Panc1 (cell line): ENCODE results near the gene DOCK1. TPM values are rescaled to one million over a fixed set of nuclear protein-coding genes. Genes with fewer than 3 reads are reported as not detected.

Experiments
- ATAC-seq: fragments of 200-7000 bp; cut with Tn5 transposase; 2 replicates; pipeline ENCODE4 v1.9.1; 2020; ENCODE audit warnings: mild to moderate bottlenecking, moderate library complexity
- BruUV-seq: library from RNA; stranded (reverse); fragments of 400-500 nt; replicated peaks from 2 replicates; lab custom pipeline; 2021; lab: Mats Ljungman, UMichigan
- CTCF ChIA-PET: fragments of 300-600 bp; sonication (Branson Sonifier 250); formaldehyde crosslinking; loops from one replicate; lab custom pipeline; 2022; ENCODE audit warnings: antibody characterized with exemption; lab: Charles Lee
- POLR2A ChIA-PET: fragments of 300-600 bp; sonication (Branson Sonifier 250); formaldehyde crosslinking; loops from one replicate; lab custom pipeline; 2022; ENCODE audit warnings: antibody characterized with exemption; lab: Charles Lee
- DNase-seq: peaks from one replicate; pipeline ENCODE4 v3.0.0-alpha.2; 2010; ENCODE audit warnings: low read depth, low spot score
- H3K27ac ChIP-seq: 2 replicates; pipeline ENCODE4 v1.5.1; 2011; ENCODE audit warnings: mild to moderate bottlenecking, low read length, inconsistent platforms
- H3K27me3 ChIP-seq: fragments of 200-500 bp; sonication (Bioruptor generic); 2 replicates; pipeline ENCODE4 v1.6.0; 2014; ENCODE audit warnings: low read length, inconsistent platforms; ENCODE audit not compliant: control insufficient read depth, insufficient read depth
- H3K36me3 ChIP-seq: fragments of 200-500 bp; sonication (Bioruptor generic); 2 replicates; pipeline ENCODE4 v1.5.1; 2014; ENCODE audit warnings: inconsistent platforms, mild to moderate bottlenecking, low read length, moderate library complexity; ENCODE audit not compliant: control insufficient read depth, insufficient read depth
- H3K4me1 ChIP-seq: 2 replicates; pipeline ENCODE4 v1.5.1; 2011; ENCODE audit warnings: inconsistent platforms, mild to moderate bottlenecking, low read length, moderate library complexity; ENCODE audit not compliant: control insufficient read depth, insufficient read depth
- H3K4me3 ChIP-seq, 2 experiments: 2 replicates each; pipeline ENCODE4 v1.5.1; 2011 to 2012; ENCODE audit warnings: low read depth in 2 of 2, low read length in 2 of 2, mild to moderate bottlenecking in 2 of 2, inconsistent platforms in 1 of 2, moderate library complexity in 1 of 2
- H3K9me3 ChIP-seq: fragments of 200-500 bp; sonication (Bioruptor generic); 2 replicates; pipeline ENCODE4 v1.5.1; 2014; ENCODE audit warnings: low read depth, mild to moderate bottlenecking, inconsistent platforms, low read length, moderate library complexity; ENCODE audit not compliant: control insufficient read depth, insufficient read depth
- POLR2AphosphoS5 ChIP-seq: IDR thresholded peaks from 2 replicates; pipeline ENCODE4 v1.6.1; 2012; ENCODE audit warnings: mild to moderate bottlenecking, low read depth, low read length, moderate library complexity
- SIN3A ChIP-seq: IDR thresholded peaks from 2 replicates; pipeline ENCODE4 v1.6.1; 2012; ENCODE audit warnings: low read depth, mild to moderate bottlenecking, low read length, moderate library complexity, borderline replicate concordance; ENCODE audit not compliant: insufficient read depth
- TCF7L2 ChIP-seq: IDR thresholded peaks from 2 replicates; pipeline ENCODE4 v1.6.1; 2011; ENCODE audit warnings: mild to moderate bottlenecking, low read depth, low read length, inconsistent platforms
- in situ Hi-C: cut with HindIII; loops from 2 replicates; pipeline ENCODE4 v1.10.0; 2016; ENCODE audit warnings: low sequenced_read_pairs, low pct_unique_long_range_greater_than_20kb
- intact Hi-C: fragments of 100-400 bp; cut with micrococcal nuclease; formaldehyde crosslinking; loops from one replicate; pipeline ENCODE4 v1.10.0; 2022; ENCODE audit not compliant: unreplicated experiment
- total RNA-seq: library from RNA; stranded (reverse); gene quantifications from one replicate; pipeline ENCODE4 v1.2.1, GENCODE V29; 2021; ENCODE audit not compliant: unreplicated experiment
- TF ChIP-seq, protein P1 (sequence below), 2 experiments: IDR thresholded peaks; 2 replicates each; pipeline ENCODE4 v1.6.1; 2011 to 2012; ENCODE audit warnings: low read depth in 2 of 2, control low read depth in 1 of 2, low read length in 1 of 2, mild to moderate bottlenecking in 1 of 2, moderate library complexity in 1 of 2; ENCODE audit not compliant: insufficient read depth in 1 of 2
- TF ChIP-seq, protein P2 (sequence below): fragments of 450-650 bp; IDR thresholded peaks from 2 replicates; pipeline ENCODE4 v1.5.1; 2017; ENCODE audit warnings: mild to moderate bottlenecking

Gene DOCK1
- total RNA-seq, 1 experiment from 2014 or later: 67.6 TPM

DNA sequence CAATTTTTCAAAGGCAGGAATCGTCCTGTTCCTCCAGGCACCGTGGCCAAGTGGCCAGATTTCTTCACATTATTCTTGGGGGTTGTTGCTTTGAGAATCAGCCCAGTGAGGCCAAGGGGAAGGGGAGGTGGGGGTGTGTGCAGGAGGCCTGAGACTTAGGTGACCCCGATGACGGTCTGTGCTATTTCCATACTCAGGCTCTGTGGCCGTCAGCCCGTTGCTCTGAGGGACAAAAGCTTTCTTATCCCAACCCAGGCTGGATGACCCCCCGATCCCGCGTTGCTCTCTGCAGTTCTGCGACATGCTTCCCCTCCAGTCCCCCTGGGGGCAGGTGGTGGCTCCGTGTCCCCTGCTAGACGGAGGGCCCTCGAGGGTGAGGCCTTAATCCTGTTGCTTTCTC lies 14.2 kb downstream of the DOCK1 start:
- Histone ChIP-seq H3K36me3 (no peaks in the 10 kb centered on the region), H3K4me3 (no peak overlapping the region), H3K4me1 (0 out of 2 replicates have a peak, but pooled peaks cover 5% of the 10 kb centered on the region), H3K27me3 (no peaks in the 10 kb centered on the region), H3K9me3 (no peaks in the 10 kb centered on the region), H3K27ac (no peak overlapping the region)
- intact Hi-C loops: no loop called here
- ChIA-PET CTCF (no interaction called here), POLR2A (no interaction called here)
- TF ChIP-seq TCF7L2: no peak
- TF ChIP-seq POLR2AphosphoS5: no peak
- TF ChIP-seq, protein P1, sequence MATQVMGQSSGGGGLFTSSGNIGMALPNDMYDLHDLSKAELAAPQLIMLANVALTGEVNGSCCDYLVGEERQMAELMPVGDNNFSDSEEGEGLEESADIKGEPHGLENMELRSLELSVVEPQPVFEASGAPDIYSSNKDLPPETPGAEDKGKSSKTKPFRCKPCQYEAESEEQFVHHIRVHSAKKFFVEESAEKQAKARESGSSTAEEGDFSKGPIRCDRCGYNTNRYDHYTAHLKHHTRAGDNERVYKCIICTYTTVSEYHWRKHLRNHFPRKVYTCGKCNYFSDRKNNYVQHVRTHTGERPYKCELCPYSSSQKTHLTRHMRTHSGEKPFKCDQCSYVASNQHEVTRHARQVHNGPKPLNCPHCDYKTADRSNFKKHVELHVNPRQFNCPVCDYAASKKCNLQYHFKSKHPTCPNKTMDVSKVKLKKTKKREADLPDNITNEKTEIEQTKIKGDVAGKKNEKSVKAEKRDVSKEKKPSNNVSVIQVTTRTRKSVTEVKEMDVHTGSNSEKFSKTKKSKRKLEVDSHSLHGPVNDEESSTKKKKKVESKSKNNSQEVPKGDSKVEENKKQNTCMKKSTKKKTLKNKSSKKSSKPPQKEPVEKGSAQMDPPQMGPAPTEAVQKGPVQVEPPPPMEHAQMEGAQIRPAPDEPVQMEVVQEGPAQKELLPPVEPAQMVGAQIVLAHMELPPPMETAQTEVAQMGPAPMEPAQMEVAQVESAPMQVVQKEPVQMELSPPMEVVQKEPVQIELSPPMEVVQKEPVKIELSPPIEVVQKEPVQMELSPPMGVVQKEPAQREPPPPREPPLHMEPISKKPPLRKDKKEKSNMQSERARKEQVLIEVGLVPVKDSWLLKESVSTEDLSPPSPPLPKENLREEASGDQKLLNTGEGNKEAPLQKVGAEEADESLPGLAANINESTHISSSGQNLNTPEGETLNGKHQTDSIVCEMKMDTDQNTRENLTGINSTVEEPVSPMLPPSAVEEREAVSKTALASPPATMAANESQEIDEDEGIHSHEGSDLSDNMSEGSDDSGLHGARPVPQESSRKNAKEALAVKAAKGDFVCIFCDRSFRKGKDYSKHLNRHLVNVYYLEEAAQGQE (IDR thresholded peaks at IDR 0.05; ENCODE audit: insufficient read depth in 1 of 2, low read depth in 2 of 2, low read length in 1 of 2): no peak
- TF ChIP-seq, protein P2, sequence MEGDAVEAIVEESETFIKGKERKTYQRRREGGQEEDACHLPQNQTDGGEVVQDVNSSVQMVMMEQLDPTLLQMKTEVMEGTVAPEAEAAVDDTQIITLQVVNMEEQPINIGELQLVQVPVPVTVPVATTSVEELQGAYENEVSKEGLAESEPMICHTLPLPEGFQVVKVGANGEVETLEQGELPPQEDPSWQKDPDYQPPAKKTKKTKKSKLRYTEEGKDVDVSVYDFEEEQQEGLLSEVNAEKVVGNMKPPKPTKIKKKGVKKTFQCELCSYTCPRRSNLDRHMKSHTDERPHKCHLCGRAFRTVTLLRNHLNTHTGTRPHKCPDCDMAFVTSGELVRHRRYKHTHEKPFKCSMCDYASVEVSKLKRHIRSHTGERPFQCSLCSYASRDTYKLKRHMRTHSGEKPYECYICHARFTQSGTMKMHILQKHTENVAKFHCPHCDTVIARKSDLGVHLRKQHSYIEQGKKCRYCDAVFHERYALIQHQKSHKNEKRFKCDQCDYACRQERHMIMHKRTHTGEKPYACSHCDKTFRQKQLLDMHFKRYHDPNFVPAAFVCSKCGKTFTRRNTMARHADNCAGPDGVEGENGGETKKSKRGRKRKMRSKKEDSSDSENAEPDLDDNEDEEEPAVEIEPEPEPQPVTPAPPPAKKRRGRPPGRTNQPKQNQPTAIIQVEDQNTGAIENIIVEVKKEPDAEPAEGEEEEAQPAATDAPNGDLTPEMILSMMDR: no peak
- no peak for TF ChIP-seq SIN3A
- no peak for ATAC-seq
- in situ Hi-C loops: no loop called here
- BruUV-seq: no TSS peak
- DNase-seq: no peak

- CTCF ChIA-PET: no interaction called here
- H3K9me3 ChIP-seq: no peaks in the 10 kb centered on the region
- 0 out of 2 replicates have a peak, but pooled peaks cover 5% of the 10 kb centered on the region for H3K4me1 ChIP-seq
- intact Hi-C loops: no loop called here
- H3K36me3 ChIP-seq: no peaks in the 10 kb centered on the region
- POLR2A ChIA-PET: no interaction called here
- no peak for ATAC-seq
- H3K27ac ChIP-seq: no peak overlapping the region
- in situ Hi-C loops: no loop called here
- no peak overlapping the region for H3K4me3 ChIP-seq
- DNase-seq: no peak
- TF ChIP-seq, protein P2: no peak
- TF ChIP-seq TCF7L2 (no peak), SIN3A (no peak), POLR2AphosphoS5 (no peak)
- H3K27me3 ChIP-seq: no peaks in the 10 kb centered on the region
- BruUV-seq: no TSS peak
Measured at GRCh38 chr10:126921162-126921561, 15.9 kb downstream of the DOCK1 start.
